HFFc6 (cell line): ENCODE measurements around the gene LINC00237. TPM values are rescaled to one million over a fixed set of nuclear protein-coding genes. Genes with fewer than 3 reads are reported as not detected.

Source experiments
- DNase-seq: peaks from one replicate; pipeline ENCODE4 v3.0.0-alpha.2; 2018
- H3K27ac Mint-ChIP-seq: 2 replicates; pipeline ENCODE4 v1.8.0; 2020; ENCODE audit warnings: mild to moderate bottlenecking, mixed read lengths
- H3K27me3 Mint-ChIP-seq: 2 replicates; pipeline ENCODE4 v1.8.0; 2021; ENCODE audit warnings: mild to moderate bottlenecking, moderate library complexity, mixed read lengths; ENCODE audit not compliant: insufficient read depth
- H3K36me3 Mint-ChIP-seq: 2 replicates; pipeline ENCODE4 v1.8.0; 2021; ENCODE audit warnings: low read depth, mixed read lengths
- H3K4me1 Mint-ChIP-seq: 2 replicates; pipeline ENCODE4 v1.8.0; 2020; ENCODE audit warnings: low read depth, mixed read lengths
- H3K4me3 Mint-ChIP-seq: 2 replicates; pipeline ENCODE4 v1.8.0; 2020; ENCODE audit warnings: mild to moderate bottlenecking, moderate library complexity, mixed read lengths
- H3K9me3 Mint-ChIP-seq: 2 replicates; pipeline ENCODE4 v1.8.0; 2020; ENCODE audit warnings: mild to moderate bottlenecking, mixed read lengths
- CTCF ChIP-seq: fragments of 200-600 bp; sonication (generic); IDR thresholded peaks from 2 replicates; pipeline ENCODE4 v1.5.0; 2021; ENCODE audit warnings: antibody characterized with exemption, mild to moderate bottlenecking
- total RNA-seq, 6 experiments: library from RNA; stranded (reverse); fragmentation: NEBNext Ultra II Directional; extraction: Animal tissue kit (Norgen Biotek cat#: 25700); gene quantifications; 2 replicates in 1 of 6; 3 replicates in 5 of 6; pipeline ENCODE4 v1.2.3, GENCODE V29; 2021

LINC00237 gene
- total RNA-seq, 6 experiments from 2014 or later = not detected

GRCh38 chr20:21147593-21147992 lies 41.4 kb upstream of the LINC00237 start:
- peaks cover 8% of the 10 kb centered on the region for H3K4me1 Mint-ChIP-seq
- DNase-seq = peak; percentile 12
- no peaks in the 10 kb centered on the region for H3K27me3 Mint-ChIP-seq

GRCh38 chr20:21146215-21146614 lies 40.1 kb upstream of the LINC00237 start:
- Mint-ChIP-seq H3K27me3 (no peaks in the 10 kb centered on the region), H3K36me3 (peaks cover 6% of the 10 kb centered on the region), H3K9me3 (no peaks in the 10 kb centered on the region), H3K27ac (no peak overlapping the region), H3K4me3 (no peak overlapping the region), H3K4me1 (peaks cover 8% of the 10 kb centered on the region)
- no peak for DNase-seq
- no peak for TF ChIP-seq CTCF

More at GRCh38 chr20:21147593-21147992, 41.4 kb upstream of the LINC00237 start:
- H3K27ac Mint-ChIP-seq = peak overlapping the region; percentile 58; the same call in 1 of the 2 replicates
- H3K9me3 Mint-ChIP-seq = no peaks in the 10 kb centered on the region
- H3K36me3 Mint-ChIP-seq = peaks cover 6% of the 10 kb centered on the region
- H3K4me3 Mint-ChIP-seq = no peak overlapping the region
- TF ChIP-seq CTCF = no peak

GRCh38 chr20:21145424-21145823 lies 39.3 kb upstream of the LINC00237 start:
- TF ChIP-seq CTCF = no peak
- H3K9me3 Mint-ChIP-seq = no peaks in the 10 kb centered on the region
- H3K4me3 Mint-ChIP-seq = no peak overlapping the region
- peaks cover 6% of the 10 kb centered on the region for H3K36me3 Mint-ChIP-seq
- H3K27ac Mint-ChIP-seq = no peak overlapping the region
- no peak for DNase-seq
- no peaks in the 10 kb centered on the region for H3K27me3 Mint-ChIP-seq
- peaks cover 8% of the 10 kb centered on the region for H3K4me1 Mint-ChIP-seq

GRCh38 chr20:21143194-21143890 lies 37.2 kb upstream of the LINC00237 start:
- Mint-ChIP-seq H3K36me3 (peaks cover 6% of the 10 kb centered on the region), H3K27ac (no peak overlapping the region), H3K4me1 (peaks cover 8% of the 10 kb centered on the region), H3K27me3 (peaks cover 1% of the 10 kb centered on the region; the same call in 1 of the 2 replicates), H3K9me3 (no peaks in the 10 kb centered on the region), H3K4me3 (no peak overlapping the region)
- DNase-seq = no peak
- TF ChIP-seq CTCF = no peak

GRCh38 chr20:21141825-21142224 lies 35.7 kb upstream of the LINC00237 start:
- Mint-ChIP-seq H3K4me1 (no peaks in the 10 kb centered on the region), H3K4me3 (no peak overlapping the region), H3K9me3 (no peaks in the 10 kb centered on the region), H3K36me3 (peaks cover 5% of the 10 kb centered on the region; the same call in 1 of the 2 replicates), H3K27ac (no peak overlapping the region), H3K27me3 (peaks cover 1% of the 10 kb centered on the region; the same call in 1 of the 2 replicates)
- TF ChIP-seq CTCF = no peak
- no peak for DNase-seq
